DND-41 (cell line): Measurements from ENCODE around the gene RSPH10B2.
"Not testable (repeated sequence)": the region's sequence is repeated elsewhere in the genome, so short reads cannot be mapped to it uniquely, and the experiment has no call there.

Experiments
- EZH2 ChIP-seq: IDR thresholded peaks from 3 replicates; pipeline ENCODE4 v1.6.1; 2012; ENCODE audit warnings: borderline replicate concordance, low read depth, mild to moderate bottlenecking, moderate library complexity, low read length, inconsistent platforms; ENCODE audit not compliant: severe bottlenecking
- TF ChIP-seq, protein P1 (sequence below): IDR thresholded peaks from 2 replicates; pipeline ENCODE4 v1.5.1; 2012; ENCODE audit warnings: borderline replicate concordance, low read length, moderate library complexity, mild to moderate bottlenecking; ENCODE audit not compliant: poor library complexity, severe bottlenecking; ENCODE audit errors: extremely low read depth

DNA sequence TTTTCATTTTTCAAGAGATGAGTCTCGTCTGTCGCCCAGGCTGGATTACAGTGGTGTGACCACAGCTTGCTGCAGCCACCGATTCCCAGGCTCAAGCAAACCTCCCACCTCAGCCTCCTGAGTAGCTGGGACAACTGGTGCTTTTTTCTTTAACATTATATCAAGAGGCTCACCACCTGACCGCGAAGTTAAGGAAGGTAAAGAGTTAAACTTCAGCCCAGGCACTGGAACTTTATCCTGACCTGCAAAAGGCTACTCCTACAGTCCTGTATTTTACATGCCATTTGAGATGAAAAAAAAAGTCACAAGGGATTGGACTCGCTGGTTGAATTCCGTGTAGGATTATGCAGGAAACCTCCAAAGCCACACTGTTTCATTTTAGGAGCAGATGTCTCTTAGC, 61.6 kb downstream of the RSPH10B2 start:
- not testable (repeated sequence) for TF ChIP-seq EZH2
- TF ChIP-seq, protein P1, sequence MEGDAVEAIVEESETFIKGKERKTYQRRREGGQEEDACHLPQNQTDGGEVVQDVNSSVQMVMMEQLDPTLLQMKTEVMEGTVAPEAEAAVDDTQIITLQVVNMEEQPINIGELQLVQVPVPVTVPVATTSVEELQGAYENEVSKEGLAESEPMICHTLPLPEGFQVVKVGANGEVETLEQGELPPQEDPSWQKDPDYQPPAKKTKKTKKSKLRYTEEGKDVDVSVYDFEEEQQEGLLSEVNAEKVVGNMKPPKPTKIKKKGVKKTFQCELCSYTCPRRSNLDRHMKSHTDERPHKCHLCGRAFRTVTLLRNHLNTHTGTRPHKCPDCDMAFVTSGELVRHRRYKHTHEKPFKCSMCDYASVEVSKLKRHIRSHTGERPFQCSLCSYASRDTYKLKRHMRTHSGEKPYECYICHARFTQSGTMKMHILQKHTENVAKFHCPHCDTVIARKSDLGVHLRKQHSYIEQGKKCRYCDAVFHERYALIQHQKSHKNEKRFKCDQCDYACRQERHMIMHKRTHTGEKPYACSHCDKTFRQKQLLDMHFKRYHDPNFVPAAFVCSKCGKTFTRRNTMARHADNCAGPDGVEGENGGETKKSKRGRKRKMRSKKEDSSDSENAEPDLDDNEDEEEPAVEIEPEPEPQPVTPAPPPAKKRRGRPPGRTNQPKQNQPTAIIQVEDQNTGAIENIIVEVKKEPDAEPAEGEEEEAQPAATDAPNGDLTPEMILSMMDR = not testable (repeated sequence)
